GM12878 (cell line): ENCODE results near the gene FABP2. TPM values are rescaled to one million over a fixed set of nuclear protein-coding genes. Genes with fewer than 3 reads are reported as not detected.
A peak's percentile ranks its signal among the peaks of the same experiment; 100 is the strongest.

Experiments used
- ATAC-seq: fragments of 200-7000 bp; cut with Tn5 transposase; 3 replicates; pipeline ENCODE4 v1.9.1; 2020; ENCODE audit warnings: mild to moderate bottlenecking, moderate library complexity
- BruUV-seq: library from RNA; stranded (reverse); fragments of 400-500 nt; replicated peaks from 2 replicates; lab custom pipeline; 2021; lab: Mats Ljungman, UMichigan
- CTCF ChIA-PET: fragments of 300-600 bp; sonication (Branson Sonifier 250); formaldehyde crosslinking; extraction: SDS; loops from one replicate; lab custom pipeline; 2021; ENCODE audit warnings: inconsistent platforms; lab: Yijun Ruan, JAX
- POLR2A ChIA-PET: fragments of 350-600 bp; formaldehyde crosslinking; extraction: SDS; loops from one replicate; lab custom pipeline; 2021; ENCODE audit warnings: inconsistent platforms; lab: Charles Lee
- RAD21 ChIA-PET: fragments of 300-600 bp; sonication (Branson Sonifier 250); formaldehyde crosslinking; loops from one replicate; lab custom pipeline; 2023; ENCODE audit warnings: antibody characterized with exemption; ENCODE audit not compliant: unreplicated experiment; lab: Charles Lee
- SMC1A ChIA-PET: fragments of 300-600 bp; sonication (Branson Sonifier 250); formaldehyde crosslinking; loops from one replicate; lab custom pipeline; 2023; ENCODE audit not compliant: unreplicated experiment, uncharacterized antibody; lab: Charles Lee
- DNase-seq: peaks from one replicate; pipeline ENCODE4 v3.0.0-alpha.2; 2011; ENCODE audit warnings: low read depth, low spot score
- FAIRE-seq: peaks from 3 replicates; lab custom pipeline; 2011; peaks lifted over from hg19 to GRCh38; lab: Jason Lieb, UNC
- H2AFZ ChIP-seq: 2 replicates; pipeline ENCODE4 v1.6.0; 2011; ENCODE audit warnings: low read depth, low read length, control low read depth; ENCODE audit not compliant: control insufficient read depth
- H3K27ac ChIP-seq: 2 replicates; pipeline ENCODE4 v1.5.1; 2011; ENCODE audit warnings: control low read depth; ENCODE audit not compliant: control insufficient read depth, insufficient read depth
- H3K27me3 ChIP-seq, 2 experiments: replicated peaks in 1 of 2; 2 replicates each; pipeline versions ENCODE4 v1.6.0 to v1.6.1; 2011; ENCODE audit warnings: low read length in 1 of 2; ENCODE audit not compliant: control insufficient read depth in 2 of 2, insufficient read depth in 2 of 2
- H3K36me3 ChIP-seq, 2 experiments: 2 replicates each; pipeline ENCODE4 v1.5.1; 2011; ENCODE audit warnings: low read length in 1 of 2; ENCODE audit not compliant: control insufficient read depth in 2 of 2, insufficient read depth in 2 of 2
- H3K4me1 ChIP-seq: 2 replicates; pipeline ENCODE4 v1.6.1; 2011; ENCODE audit warnings: mild to moderate bottlenecking, low read length, moderate library complexity, mixed read lengths; ENCODE audit not compliant: control insufficient read depth, insufficient read depth
- H3K4me2 ChIP-seq: 2 replicates; pipeline ENCODE4 v1.6.0; 2011; ENCODE audit warnings: control low read depth; ENCODE audit not compliant: control insufficient read depth, insufficient read depth
- H3K4me3 ChIP-seq: fragments of 200-600 bp; sonication (generic); 2 replicates; pipeline ENCODE4 v1.5.1; 2016
- H3K79me2 ChIP-seq: 2 replicates; pipeline ENCODE4 v1.6.0; 2011; ENCODE audit warnings: low read length; ENCODE audit not compliant: control insufficient read depth, insufficient read depth
- H3K9ac ChIP-seq: 2 replicates; pipeline ENCODE4 v1.8.0; 2011; ENCODE audit warnings: low read length, control low read depth, mixed read lengths; ENCODE audit not compliant: control insufficient read depth, insufficient read depth
- H3K9me3 ChIP-seq: replicated peaks from 3 replicates; pipeline ENCODE4 v1.5.1; 2011; ENCODE audit warnings: mild to moderate bottlenecking, low read length; ENCODE audit not compliant: control insufficient read depth, insufficient read depth
- H4K20me1 ChIP-seq: 2 replicates; pipeline ENCODE4 v1.6.0; 2011; ENCODE audit not compliant: control insufficient read depth, insufficient read depth
- ASH2L ChIP-seq: fragments of 300-600, 200-600 bp; sonication (generic); IDR thresholded peaks from 2 replicates; pipeline ENCODE4 v1.6.1; 2017; ENCODE audit warnings: low read depth, mild to moderate bottlenecking, borderline replicate concordance
- BCL11A ChIP-seq: IDR thresholded peaks from 2 replicates; pipeline ENCODE4 v1.6.1; 2011; ENCODE audit warnings: low read depth, low read length
- BCLAF1 ChIP-seq: fragments of 450-650 bp; IDR thresholded peaks from 2 replicates; pipeline ENCODE4 v1.6.1; 2017; ENCODE audit warnings: antibody characterized with exemption, mild to moderate bottlenecking, moderate library complexity
- NR2C1 ChIP-seq: fragments of 450-650 bp; IDR thresholded peaks from 2 replicates; pipeline ENCODE4 v1.6.1; 2017; ENCODE audit warnings: antibody characterized with exemption, mild to moderate bottlenecking, moderate library complexity
- NRF1 ChIP-seq: conservative IDR thresholded peaks from 2 replicates; pipeline ENCODE4 v1.6.1; 2011; ENCODE audit warnings: mild to moderate bottlenecking, low read depth, low read length, improper control_type of control experiment
- WGBS: methylation state at CpG from one replicate; pipeline ENCODE4 v1.1.6; 2016; ENCODE audit warnings: low lambda C conversion rate; ENCODE audit not compliant: insufficient replicate concordance, insufficient coverage; ENCODE audit errors: missing lambda C conversion rate; 5-methylcytosine and 5-hydroxymethylcytosine counted together
- in situ Hi-C: fragments of 300-500 bp; cut with MboI; formaldehyde crosslinking; loops from 9 replicates; pipeline ENCODE4 v1.14.3; 2018; ENCODE audit warnings: mixed read lengths
- intact Hi-C: fragments of 100-400 bp; cut with micrococcal nuclease; formaldehyde crosslinking; loops from one replicate; pipeline ENCODE4 v1.14.2; 2022; ENCODE audit not compliant: unreplicated experiment
- polyA plus RNA-seq, 11 experiments: library from polyadenylated mRNA; depleted of rRNA in 4 of 11; unstranded in 6 of 11; stranded (reverse) in 5 of 11; fragments of >200 nt; fragmentation: Nextera tagmentation in 4 of 11; fragmentation: Illumina TruSeq in 1 of 11; extraction: Ambion mirVana in 4 of 11; extraction: Trizol in 1 of 11; gene quantifications; 1 replicate in 1 of 11; 2 replicates in 10 of 11; pipeline versions ENCODE4 v1.2.1 to v1.2.3, GENCODE V29; 2011 to 2016; ENCODE audit warnings: inconsistent platforms in 2 of 11, missing spikeins in 2 of 11, low read depth in 1 of 11
- total RNA-seq, 4 experiments: library from RNA; depleted of rRNA in 3 of 4; stranded (reverse); fragments of >200 nt in 3 of 4; fragmentation: Illumina TruSeq in 1 of 4; extraction: Trizol in 1 of 4; gene quantifications; 2 replicates each; pipeline versions ENCODE4 v1.2.1 to v1.2.3, GENCODE V29; 2013 to 2021
- TF ChIP-seq, protein P1 (sequence below): fragments of 450-650 bp; IDR thresholded peaks from 2 replicates; pipeline ENCODE4 v1.6.1; 2016; ENCODE audit warnings: mild to moderate bottlenecking
- TF ChIP-seq, protein P2 (sequence below): fragments of 150-350 bp; IDR thresholded peaks from 2 replicates; pipeline ENCODE4 v1.6.1; 2016; ENCODE audit warnings: low read depth, low read length

FABP2 gene
- total and polyA plus RNA-seq, 10 of the 15 experiments (the other 5 are each of a cell fraction or from before 2014, with no cell fraction given): not detected

DNA sequence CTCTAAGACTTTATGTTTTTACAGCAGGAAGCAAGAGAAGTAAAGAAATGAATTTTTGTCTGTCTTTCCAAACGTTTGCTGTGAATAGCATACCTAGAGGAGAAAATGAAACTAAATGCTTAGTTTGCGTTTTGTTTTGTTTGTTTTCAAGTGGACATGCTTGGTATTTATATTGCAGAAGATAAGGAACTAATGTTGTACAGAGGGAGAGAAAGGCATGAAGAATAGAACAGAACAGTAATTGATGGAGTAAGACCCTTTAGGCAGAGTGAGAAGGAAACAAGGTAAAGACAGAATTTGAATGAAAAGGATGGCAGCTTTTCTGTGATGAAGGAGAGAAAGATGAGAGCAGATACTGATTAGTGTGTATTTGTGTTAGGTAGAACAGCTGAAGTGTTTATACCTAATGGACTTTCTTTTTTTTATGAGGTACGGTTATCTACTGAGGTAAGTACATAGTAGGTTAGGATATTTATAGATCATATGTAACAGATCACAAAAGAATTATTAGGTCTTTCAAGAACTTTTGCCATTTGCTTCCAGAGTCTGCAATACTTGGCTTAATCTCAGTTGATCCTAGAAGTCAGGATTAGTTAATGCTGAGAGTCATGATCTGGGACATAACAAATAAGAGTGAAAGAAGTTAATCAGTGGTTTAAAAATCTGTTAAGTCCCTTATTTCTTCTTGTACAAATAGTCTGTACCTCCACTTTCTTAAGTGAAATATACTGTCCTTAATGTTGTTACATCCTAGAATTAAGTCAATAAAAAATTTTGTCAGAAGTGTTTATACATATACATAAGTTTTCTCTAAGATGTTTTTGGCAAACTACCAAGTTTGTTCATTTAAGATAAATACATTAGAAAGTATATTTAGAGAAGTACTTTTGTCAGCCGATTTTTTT, 36.8 kb downstream of the FABP2 start:
- intact Hi-C loops (loop anchor here (5.0 to 10.0 kb wide), 2 partner anchors 73 to 510 kb away; partner anchors contain the start of gene USP53), in situ Hi-C loops (no loop called here)
- H3K4me2 ChIP-seq: peak overlapping the region; percentile 61
- ATAC-seq (peak; percentile 57; the same call in 2 of the 3 replicates), FAIRE-seq (no peak), DNase-seq (no peak)
- H2AFZ ChIP-seq: peak overlapping the region; percentile 82
- CTCF ChIA-PET: no interaction called here
- RAD21 ChIA-PET: no interaction called here
- no peak for TF ChIP-seq NRF1
- TF ChIP-seq ASH2L: 0 out of 2 replicates have a peak, but pooled peaks have one; percentile 23
- H3K27me3 ChIP-seq: no peaks in the 10 kb centered on the region
- no peak overlapping the region for H3K9ac ChIP-seq
- BruUV-seq: no TSS peak
- POLR2A ChIA-PET: no interaction called here
- H3K36me3 ChIP-seq: no peaks in the 10 kb centered on the region
- H3K9me3 ChIP-seq: no peaks in the 10 kb centered on the region
- SMC1A ChIA-PET: no interaction called here
- peak overlapping the region; percentile 44; the same call in 1 of the 2 replicates for H3K4me3 ChIP-seq
- H3K4me1 ChIP-seq: no peaks in the 10 kb centered on the region
- 52% methylated on average over 4 of the region's 4 CpGs for WGBS
- no peak overlapping the region for H3K27ac ChIP-seq
- H3K79me2 ChIP-seq: no peaks in the 10 kb centered on the region
- H4K20me1 ChIP-seq: no peaks in the 10 kb centered on the region

- no peak overlapping the region for H3K27ac ChIP-seq
- POLR2A ChIA-PET: no interaction called here
- in situ Hi-C loops (no loop called here), intact Hi-C loops (loop anchor here (10.0 kb wide), 1 partner anchor 507 kb away; no protein-coding TSS in a partner anchor)
- ATAC-seq (no peak), FAIRE-seq (no peak), DNase-seq (no peak)
- no peaks in the 10 kb centered on the region for H4K20me1 ChIP-seq
- H2AFZ ChIP-seq: no peak overlapping the region
- SMC1A ChIA-PET: no interaction called here
- H3K27me3 ChIP-seq: no peaks in the 10 kb centered on the region
- H3K36me3 ChIP-seq: no peaks in the 10 kb centered on the region
- H3K79me2 ChIP-seq: no peaks in the 10 kb centered on the region
- no peaks in the 10 kb centered on the region for H3K4me1 ChIP-seq
- no peak overlapping the region for H3K4me3 ChIP-seq
- H3K9ac ChIP-seq: no peak overlapping the region
- WGBS: 98% methylated on average over 2 of the region's 2 CpGs
- H3K9me3 ChIP-seq: no peaks in the 10 kb centered on the region
- H3K4me2 ChIP-seq: no peak overlapping the region
- CTCF ChIA-PET: no interaction called here
- no TSS peak for BruUV-seq
- RAD21 ChIA-PET: no interaction called here
- TF ChIP-seq NR2C1 (no peak), BCL11A (no peak), BCLAF1 (no peak)
- TF ChIP-seq, protein P1, sequence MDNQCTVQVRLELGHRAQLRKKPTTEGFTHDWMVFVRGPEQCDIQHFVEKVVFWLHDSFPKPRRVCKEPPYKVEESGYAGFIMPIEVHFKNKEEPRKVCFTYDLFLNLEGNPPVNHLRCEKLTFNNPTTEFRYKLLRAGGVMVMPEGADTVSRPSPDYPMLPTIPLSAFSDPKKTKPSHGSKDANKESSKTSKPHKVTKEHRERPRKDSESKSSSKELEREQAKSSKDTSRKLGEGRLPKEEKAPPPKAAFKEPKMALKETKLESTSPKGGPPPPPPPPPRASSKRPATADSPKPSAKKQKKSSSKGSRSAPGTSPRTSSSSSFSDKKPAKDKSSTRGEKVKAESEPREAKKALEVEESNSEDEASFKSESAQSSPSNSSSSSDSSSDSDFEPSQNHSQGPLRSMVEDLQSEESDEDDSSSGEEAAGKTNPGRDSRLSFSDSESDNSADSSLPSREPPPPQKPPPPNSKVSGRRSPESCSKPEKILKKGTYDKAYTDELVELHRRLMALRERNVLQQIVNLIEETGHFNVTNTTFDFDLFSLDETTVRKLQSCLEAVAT: no peak
- TF ChIP-seq, protein P2, sequence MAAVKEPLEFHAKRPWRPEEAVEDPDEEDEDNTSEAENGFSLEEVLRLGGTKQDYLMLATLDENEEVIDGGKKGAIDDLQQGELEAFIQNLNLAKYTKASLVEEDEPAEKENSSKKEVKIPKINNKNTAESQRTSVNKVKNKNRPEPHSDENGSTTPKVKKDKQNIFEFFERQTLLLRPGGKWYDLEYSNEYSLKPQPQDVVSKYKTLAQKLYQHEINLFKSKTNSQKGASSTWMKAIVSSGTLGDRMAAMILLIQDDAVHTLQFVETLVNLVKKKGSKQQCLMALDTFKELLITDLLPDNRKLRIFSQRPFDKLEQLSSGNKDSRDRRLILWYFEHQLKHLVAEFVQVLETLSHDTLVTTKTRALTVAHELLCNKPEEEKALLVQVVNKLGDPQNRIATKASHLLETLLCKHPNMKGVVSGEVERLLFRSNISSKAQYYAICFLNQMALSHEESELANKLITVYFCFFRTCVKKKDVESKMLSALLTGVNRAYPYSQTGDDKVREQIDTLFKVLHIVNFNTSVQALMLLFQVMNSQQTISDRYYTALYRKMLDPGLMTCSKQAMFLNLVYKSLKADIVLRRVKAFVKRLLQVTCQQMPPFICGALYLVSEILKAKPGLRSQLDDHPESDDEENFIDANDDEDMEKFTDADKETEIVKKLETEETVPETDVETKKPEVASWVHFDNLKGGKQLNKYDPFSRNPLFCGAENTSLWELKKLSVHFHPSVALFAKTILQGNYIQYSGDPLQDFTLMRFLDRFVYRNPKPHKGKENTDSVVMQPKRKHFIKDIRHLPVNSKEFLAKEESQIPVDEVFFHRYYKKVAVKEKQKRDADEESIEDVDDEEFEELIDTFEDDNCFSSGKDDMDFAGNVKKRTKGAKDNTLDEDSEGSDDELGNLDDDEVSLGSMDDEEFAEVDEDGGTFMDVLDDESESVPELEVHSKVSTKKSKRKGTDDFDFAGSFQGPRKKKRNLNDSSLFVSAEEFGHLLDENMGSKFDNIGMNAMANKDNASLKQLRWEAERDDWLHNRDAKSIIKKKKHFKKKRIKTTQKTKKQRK: no peak
Observed at GRCh38 chr4:119281393-119281792, 40.5 kb downstream of the FABP2 start.
